WERI-Rb-1 (cell line): ENCODE results near the gene TMEM131L.

Experiments
- DNase-seq: peaks from one replicate; pipeline ENCODE4 v3.0.0-alpha.2; 2020
- H3K27ac ChIP-seq: fragments of 250-450 bp; sonication (Bioruptor Pico); 2 replicates; pipeline ENCODE4 v1.5.1; 2020; ENCODE audit warnings: mild to moderate bottlenecking, moderate library complexity
- H3K27me3 ChIP-seq: fragments of 250-450 bp; sonication (Bioruptor Pico); 2 replicates; pipeline ENCODE4 v1.5.1; 2021; ENCODE audit warnings: mild to moderate bottlenecking, low read depth, moderate library complexity; ENCODE audit not compliant: insufficient read depth, severe bottlenecking
- H3K36me3 ChIP-seq: fragments of 250-450 bp; sonication (Bioruptor Pico); 2 replicates; pipeline ENCODE4 v1.5.1; 2020; ENCODE audit warnings: mild to moderate bottlenecking, moderate library complexity
- H3K4me3 ChIP-seq: 2 replicates; pipeline ENCODE4 v1.5.1; 2011; ENCODE audit warnings: low read depth, mild to moderate bottlenecking, control low read depth, low read length
- H3K9me3 ChIP-seq: fragments of 250-450 bp; sonication (Bioruptor Pico); 2 replicates; pipeline ENCODE4 v1.5.1; 2021; ENCODE audit warnings: mild to moderate bottlenecking, moderate library complexity; ENCODE audit not compliant: severe bottlenecking
- TF ChIP-seq, protein P1 (sequence below): IDR thresholded peaks from 2 replicates; pipeline ENCODE4 v1.5.1; 2011; ENCODE audit warnings: low read depth, mild to moderate bottlenecking, control low read depth, inconsistent platforms, low read length

TMEM131L gene

DNA sequence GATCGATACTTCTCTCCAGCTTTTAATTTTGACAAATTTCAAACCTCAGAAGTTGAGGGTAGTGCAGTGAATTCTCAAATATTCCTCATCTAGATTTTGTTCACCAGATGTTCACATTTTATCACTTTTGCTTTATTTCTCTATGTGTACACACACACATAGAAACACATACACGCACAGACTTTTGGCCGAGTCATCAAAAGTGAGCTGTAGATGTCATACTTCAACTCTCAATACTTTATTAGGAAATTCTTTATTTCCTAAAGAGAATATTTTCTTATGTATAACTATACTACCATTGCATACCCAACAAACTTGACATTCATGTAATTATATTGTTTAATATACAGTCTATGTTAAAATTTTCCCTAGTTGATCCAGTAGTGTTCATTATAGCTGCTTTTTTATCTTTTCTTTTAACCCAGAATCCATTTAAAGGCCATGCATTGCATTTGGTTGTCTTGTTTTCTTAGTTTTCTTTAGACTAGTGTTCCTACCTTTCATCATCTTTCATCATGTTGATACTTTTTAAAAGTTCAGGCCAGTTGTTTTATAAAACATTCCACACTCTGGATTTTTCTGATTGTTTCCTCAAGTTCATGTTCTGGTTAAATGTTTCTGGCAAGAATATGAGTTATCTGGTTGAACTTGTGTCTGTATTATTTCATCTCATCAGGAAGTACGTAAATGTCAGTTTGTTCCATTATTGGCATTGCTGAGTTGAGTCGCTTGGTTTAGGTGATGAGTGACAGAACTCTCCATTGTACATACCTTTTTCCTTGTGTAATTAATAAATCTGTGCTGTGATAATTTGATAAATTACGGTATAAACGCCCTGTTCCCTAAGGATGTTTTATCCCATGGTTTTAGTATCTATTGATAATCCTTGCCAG, 123.8 kb downstream of the TMEM131L start:
- Histone ChIP-seq H3K27ac (no peak overlapping the region), H3K27me3 (no peaks in the 10 kb centered on the region), H3K4me3 (no peak overlapping the region), H3K36me3 (no peaks in the 10 kb centered on the region), H3K9me3 (no peaks in the 10 kb centered on the region)
- TF ChIP-seq, protein P1, sequence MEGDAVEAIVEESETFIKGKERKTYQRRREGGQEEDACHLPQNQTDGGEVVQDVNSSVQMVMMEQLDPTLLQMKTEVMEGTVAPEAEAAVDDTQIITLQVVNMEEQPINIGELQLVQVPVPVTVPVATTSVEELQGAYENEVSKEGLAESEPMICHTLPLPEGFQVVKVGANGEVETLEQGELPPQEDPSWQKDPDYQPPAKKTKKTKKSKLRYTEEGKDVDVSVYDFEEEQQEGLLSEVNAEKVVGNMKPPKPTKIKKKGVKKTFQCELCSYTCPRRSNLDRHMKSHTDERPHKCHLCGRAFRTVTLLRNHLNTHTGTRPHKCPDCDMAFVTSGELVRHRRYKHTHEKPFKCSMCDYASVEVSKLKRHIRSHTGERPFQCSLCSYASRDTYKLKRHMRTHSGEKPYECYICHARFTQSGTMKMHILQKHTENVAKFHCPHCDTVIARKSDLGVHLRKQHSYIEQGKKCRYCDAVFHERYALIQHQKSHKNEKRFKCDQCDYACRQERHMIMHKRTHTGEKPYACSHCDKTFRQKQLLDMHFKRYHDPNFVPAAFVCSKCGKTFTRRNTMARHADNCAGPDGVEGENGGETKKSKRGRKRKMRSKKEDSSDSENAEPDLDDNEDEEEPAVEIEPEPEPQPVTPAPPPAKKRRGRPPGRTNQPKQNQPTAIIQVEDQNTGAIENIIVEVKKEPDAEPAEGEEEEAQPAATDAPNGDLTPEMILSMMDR, result no peak
- no peak for DNase-seq

DNA sequence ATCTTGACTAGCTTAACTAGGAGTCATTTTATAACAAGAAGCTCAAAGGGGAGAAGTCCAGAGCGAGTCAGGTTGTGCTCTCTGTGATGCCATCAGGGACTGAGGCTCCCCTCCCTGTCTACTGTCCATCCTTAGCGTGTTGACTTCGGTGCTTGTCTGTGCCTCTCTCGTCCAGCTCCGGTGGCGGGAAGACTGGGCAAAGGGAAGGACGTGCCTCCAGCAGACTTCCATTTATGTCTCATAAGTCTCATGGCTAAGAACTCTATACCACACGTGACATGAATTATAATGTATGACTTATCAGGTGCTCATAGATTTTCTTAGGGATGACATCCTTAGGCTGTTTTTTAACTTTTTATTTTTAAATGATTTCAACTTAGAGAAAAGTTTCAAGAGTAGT, 125.3 kb downstream of the TMEM131L start:
- DNase-seq, result no peak
- Histone ChIP-seq H3K4me3 (no peak overlapping the region), H3K27me3 (no peaks in the 10 kb centered on the region), H3K9me3 (no peaks in the 10 kb centered on the region), H3K36me3 (no peaks in the 10 kb centered on the region), H3K27ac (no peak overlapping the region)
- TF ChIP-seq, protein P1, result no peak

DNA sequence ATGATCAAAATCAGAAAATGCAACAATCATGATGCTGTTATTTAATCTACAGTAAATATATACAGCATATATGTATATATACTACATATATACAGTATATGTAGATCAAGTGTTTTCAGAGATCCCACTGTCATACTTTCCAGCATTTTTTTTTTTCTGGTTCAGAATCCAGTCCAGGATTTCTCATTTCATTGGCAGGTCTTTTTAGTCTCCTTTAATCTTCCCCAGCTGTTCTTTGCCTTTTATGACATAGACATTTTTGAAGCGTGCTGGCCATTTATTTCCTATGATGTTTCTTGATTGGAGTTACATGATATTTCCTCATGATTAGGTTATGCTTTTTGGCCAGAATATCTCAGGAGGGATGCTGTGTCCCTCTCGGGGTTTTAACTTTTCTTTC, 125.9 kb downstream of the TMEM131L start:
- Histone ChIP-seq H3K9me3 (no peaks in the 10 kb centered on the region), H3K4me3 (no peak overlapping the region), H3K27ac (no peak overlapping the region), H3K27me3 (no peaks in the 10 kb centered on the region), H3K36me3 (no peaks in the 10 kb centered on the region)
- TF ChIP-seq, protein P1, result no peak
- no peak for DNase-seq

DNA sequence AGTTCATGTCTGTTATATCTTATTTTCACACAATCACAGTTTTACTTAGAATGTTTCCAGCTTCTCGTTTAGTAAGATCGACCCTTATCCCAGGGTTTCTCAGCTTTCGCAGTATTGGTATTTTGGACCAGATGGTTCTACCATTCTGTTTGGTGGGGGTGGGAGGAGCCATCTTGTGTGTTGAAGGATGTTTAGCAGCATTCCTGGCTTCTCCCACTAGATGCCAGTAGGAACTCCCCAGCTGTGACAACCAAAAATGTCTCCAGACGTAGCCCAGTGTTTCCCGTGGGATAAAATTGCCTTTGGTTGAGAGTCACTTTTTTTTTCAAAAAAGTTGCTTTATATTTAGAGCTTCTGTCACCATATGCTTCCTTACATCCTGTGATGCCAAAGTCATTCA, 127.0 kb downstream of the TMEM131L start:
- TF ChIP-seq, protein P1, result no peak

DNA sequence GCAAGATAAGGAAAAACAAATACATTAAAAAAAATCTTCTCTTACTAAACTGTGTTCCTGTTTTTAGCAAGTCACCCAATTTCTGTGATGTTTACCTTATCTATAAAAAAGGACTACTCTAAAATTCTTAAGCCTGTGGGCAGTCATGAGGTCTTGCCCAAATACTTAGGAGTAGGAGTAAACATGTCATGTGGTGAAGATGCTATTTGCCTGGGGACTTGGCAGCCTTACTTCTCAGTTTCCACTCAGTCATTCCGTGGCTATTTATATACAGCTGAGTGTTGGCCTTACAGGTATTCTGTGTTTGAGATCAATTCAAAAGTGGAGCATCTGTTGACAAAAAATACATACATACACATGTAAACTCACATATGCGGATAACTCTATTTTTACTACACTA, 128.1 kb downstream of the TMEM131L start:
- H3K27ac ChIP-seq, result no peak overlapping the region
- H3K27me3 ChIP-seq, result no peaks in the 10 kb centered on the region
- H3K4me3 ChIP-seq, result no peak overlapping the region
- H3K36me3 ChIP-seq, result no peaks in the 10 kb centered on the region
- no peak for DNase-seq
- no peaks in the 10 kb centered on the region for H3K9me3 ChIP-seq
- TF ChIP-seq, protein P1, result no peak

More for the DNA sequence above, 127.0 kb downstream of the TMEM131L start:
- no peak for DNase-seq
- no peaks in the 10 kb centered on the region for H3K36me3 ChIP-seq
- no peaks in the 10 kb centered on the region for H3K9me3 ChIP-seq
- no peak overlapping the region for H3K27ac ChIP-seq
- H3K4me3 ChIP-seq, result no peak overlapping the region
- H3K27me3 ChIP-seq, result no peaks in the 10 kb centered on the region
